GM18858 (cell line): ENCODE data around the gene SAMD10.
"Not testable (repeated sequence)": the region's sequence is repeated elsewhere in the genome, so short reads cannot be mapped to it uniquely, and the experiment has no call there.

ENCODE experiments used
- ATAC-seq: cut with Tn5 transposase; IDR thresholded peaks from one replicate; pipeline ENCODE4 v1.9.1; 2021; ENCODE audit not compliant: unreplicated experiment

The SAMD10 gene

GRCh38 chr20:64003960-64004725 lies 24.7 kb upstream of the SAMD10 start:
- ATAC-seq, result no peak

GRCh38 chr20:64001607-64002011 lies 22.2 kb upstream of the SAMD10 start:
- ATAC-seq, result no peak

DNA sequence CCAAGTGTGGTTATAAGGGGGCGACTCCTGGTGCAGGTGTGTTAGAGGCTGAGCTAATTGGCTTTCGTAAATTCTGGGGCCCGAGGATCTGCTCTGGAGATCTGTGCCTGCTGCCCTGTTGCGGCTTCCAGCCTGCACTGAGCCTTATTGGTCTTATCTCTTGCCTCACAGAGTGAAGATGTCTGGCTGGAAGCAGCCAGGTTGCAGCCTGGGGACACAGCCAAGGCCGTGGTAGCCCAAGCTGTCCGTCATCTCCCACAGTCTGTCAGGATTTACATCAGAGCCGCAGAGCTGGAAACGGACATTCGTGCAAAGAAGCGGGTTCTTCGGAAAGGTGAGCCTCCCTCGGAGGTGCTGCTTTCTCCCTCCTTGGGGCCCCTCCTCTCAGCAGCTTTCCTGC lies 21.5 kb upstream of the SAMD10 start:
- no peak for ATAC-seq

DNA sequence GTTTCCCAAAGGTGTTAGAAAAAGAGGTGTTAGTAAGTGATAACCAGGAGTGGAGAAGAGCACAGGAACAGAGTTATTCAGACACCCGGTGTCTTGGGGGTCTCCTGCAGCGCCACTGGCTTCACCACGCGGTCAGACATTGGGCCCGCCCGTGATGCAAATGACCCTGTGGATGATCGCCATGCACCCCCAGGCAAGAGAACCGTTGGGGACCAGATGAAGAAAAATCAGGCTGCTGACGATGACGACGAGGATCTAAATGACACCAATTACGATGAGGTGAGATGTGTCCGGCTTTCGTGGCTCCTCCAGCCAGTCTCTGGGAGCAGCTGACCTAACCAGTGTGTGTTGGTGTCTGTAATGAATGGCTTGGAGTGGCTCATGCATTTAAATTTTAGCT lies 3.5 kb upstream of the SAMD10 start:
- ATAC-seq, result no peak

GRCh38 chr20:63980806-63981728 lies 1.6 kb upstream of the SAMD10 start, which contains the start of gene PRPF6:
TSS of gene PRPF6 (plus strand) at chr20:63981132. CDS start at chr20:63981246, 114 bp downstream.
- peak; percentile 39 for ATAC-seq

- no peak for ATAC-seq
Observed at GRCh38 chr20:63980317-63980805, 919 bp upstream of the SAMD10 start.

DNA sequence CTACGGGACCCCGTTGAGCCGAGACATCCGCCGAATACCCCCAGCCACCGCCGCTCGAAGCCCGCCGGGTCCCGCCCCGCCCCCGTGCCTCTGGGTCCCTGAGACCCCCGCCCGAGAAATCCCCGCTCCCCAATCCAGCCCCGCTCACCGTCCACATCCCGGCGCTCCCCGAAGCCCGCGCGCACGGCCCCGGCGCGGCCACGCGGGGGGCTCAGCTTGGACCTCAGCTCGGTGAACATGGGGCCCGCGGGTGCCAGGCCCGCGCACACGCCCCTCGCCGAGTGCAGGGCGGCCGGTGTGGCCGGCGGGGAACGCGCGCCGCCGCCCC lies 249 bp downstream of the SAMD10 start:
- ATAC-seq, result no peak

- no peak for ATAC-seq
Observed at GRCh38 chr20:63978319-63979228, 868 bp downstream of the SAMD10 start.

DNA sequence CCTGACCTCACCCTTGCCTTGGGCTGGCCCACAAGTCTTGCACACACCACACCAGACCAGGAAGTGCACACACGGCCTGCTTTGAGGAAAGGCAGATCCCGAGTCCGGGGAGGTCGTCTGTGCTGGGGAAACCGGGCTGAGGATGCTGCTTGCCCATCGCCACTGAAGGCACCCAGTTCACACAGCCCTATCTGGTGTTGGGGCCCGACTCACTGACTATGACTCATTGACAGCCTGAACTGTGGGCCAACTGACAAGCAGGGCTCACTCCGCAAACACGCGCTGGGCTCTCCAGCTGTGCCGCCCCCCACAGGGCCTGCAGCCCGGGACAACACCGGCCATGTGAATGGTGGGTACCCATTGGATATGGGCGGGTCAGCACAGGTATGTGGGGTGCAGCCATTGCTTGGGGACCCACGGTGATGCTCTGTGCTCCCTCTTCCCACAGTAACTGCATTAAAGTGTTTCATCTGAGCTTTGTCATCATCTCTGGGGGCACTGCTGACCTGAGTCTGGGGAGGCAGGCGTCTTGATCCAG lies 1.6 kb downstream of the SAMD10 start:
- no peak for ATAC-seq

DNA sequence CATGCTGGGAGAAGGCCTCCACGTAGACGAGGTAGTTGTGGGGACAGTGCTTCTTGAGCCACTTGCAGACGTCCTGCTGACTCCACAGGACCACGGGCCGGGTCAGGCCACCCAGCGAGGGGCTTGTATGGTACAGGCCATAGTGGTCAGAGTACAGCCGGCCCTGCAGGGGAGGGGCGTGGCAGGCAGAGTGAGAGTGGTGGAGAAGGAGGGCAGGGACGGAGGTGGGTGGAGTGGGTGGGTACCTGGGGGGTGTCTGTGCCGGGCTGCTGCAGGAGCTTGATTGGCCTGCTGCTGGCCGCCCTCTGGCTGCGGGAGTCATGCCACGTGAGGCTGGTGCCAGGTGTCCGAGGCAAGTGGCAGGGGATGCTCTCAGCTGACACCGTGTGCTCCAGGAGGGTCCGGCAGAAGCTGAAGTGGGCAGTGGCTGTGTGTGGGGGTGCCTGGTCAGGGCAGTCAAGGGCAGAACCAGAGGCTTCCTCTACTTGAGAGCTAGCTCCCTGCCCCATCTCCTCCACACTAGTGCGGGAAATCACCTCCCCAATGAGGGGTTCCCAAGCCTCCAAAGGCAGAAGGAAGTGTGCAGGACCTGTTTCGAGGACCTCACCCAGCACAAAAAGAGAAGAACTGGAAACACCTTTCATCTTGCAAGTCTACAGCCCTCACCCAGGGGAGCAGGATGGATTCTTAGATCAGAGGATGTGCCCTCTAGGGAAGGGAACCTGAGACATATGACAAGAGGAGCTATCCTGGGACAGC lies 2.3 kb downstream of the SAMD10 start:
- ATAC-seq, result no peak

DNA sequence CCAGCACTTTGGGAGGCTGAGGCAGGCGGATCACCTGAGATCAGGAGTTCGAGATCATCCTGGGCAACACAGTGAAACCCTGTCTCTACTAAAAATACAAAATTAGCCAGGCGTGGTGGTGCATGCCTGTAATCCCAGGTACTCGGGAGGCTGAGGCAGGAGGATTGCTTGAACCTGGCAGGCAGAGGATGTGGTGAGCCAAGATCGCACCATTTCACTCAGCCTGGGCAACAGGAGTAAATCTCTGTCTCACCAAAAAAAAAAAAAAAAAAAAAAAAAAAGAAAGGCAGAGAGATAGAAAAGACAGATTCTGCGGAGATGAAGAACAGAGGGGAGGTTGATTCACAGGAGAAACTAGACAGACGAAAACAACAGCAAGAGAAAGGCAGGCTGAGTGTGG lies 2.9 kb downstream of the SAMD10 start:
- not testable (repeated sequence) for ATAC-seq

GRCh38 chr20:63974402-63975200 lies 4.8 kb downstream of the SAMD10 start:
- ATAC-seq, result no peak

- no peak for ATAC-seq
Observed at GRCh38 chr20:63973636-63974401, 5.6 kb downstream of the SAMD10 start.

GRCh38 chr20:63973160-63973479 lies 6.3 kb downstream of the SAMD10 start:
- ATAC-seq, result no peak

GRCh38 chr20:63972312-63973159 lies 6.9 kb downstream of the SAMD10 start:
- ATAC-seq, result no peak

DNA sequence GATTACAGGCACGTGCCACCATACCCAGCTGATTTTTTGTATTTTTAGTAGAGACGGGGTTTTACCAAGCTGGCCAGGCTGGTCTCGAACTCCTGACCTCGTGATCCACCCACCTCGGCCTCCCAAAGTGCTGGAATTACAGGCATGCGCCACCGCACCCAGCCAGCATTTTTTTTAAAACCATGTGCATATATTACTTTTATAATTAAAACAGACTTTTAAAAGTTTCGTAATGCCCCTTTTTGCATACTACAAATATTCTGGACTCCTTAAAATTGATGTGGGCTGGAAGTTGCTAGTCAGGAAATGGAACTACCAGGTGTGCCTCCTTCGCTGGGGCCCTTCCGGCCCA lies 7.5 kb downstream of the SAMD10 start:
- ATAC-seq, result not testable (repeated sequence)

GRCh38 chr20:63970714-63971431 lies 8.6 kb downstream of the SAMD10 start:
- no peak for ATAC-seq
